SH-SY5Y (cell line): ENCODE measurements around the gene UBIAD1.

Experiments
- GATA2 ChIP-seq: IDR thresholded peaks from 2 replicates; pipeline ENCODE4 v1.6.1; 2011; ENCODE audit warnings: mild to moderate bottlenecking, low read depth, low read length
- GATA3 ChIP-seq: IDR thresholded peaks from 2 replicates; pipeline ENCODE4 v1.6.1; 2011; ENCODE audit warnings: low read depth, mild to moderate bottlenecking, low read length, moderate library complexity

GRCh38 chr1:11273595-11274234 lies 717 bp downstream of the UBIAD1 start:
- TF ChIP-seq GATA2 (no peak), GATA3 (no peak)
